GOT3 (cell line): ENCODE measurements around the gene DTD1.

ENCODE experiments used
- DNase-seq: peaks from one replicate; lab custom pipeline; 2025; ENCODE audit warnings: mixed read lengths; lab: John Stamatoyannopoulos, UW

DTD1 gene

DNA sequence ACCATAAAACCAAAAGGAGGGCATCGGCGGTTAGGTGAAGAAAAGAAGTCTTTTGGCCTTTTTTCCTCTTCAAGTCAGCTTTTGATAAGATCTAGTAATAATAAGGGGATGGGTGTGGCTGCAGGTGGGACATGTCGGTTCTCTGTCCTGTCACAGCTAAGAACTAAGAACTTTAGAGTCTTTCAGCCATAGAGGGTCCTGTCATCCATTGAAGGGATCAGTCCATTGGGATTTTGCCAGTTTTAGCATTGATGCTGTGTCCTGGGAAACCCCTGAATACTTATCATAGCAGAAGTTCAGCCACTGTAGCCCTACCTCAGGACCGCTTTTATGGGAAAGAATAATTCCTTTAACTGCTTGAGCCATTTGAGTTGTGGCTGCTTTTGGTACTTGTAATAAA, 207.5 kb downstream of the DTD1 start:
- no peak for DNase-seq

DNA sequence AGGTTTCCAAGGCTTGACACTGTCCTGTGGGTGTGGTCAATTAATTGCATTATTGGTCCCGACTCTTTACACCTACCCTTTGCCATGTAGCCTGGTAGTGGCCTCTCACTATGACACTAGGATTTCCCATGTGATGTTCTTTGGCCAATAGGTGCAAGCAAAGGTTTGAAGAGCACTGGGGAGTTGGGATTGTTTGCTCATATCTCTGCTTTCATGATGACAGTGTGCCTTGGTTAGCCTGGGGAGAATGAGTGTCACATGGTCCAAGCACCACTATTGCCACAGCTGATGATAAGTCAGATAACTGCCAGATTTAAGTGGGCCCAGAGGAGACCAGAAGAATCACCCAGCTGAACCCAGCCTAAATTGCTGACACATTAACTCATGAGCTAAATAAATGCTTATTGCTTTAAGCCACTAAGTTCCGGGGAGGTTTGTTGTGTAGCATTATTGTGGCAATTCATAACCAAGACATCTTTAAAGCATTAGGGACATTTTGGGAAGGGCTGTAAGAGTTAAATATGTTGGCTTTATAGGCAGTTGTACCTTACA, 208.5 kb downstream of the DTD1 start:
- no peak for DNase-seq

GRCh38 chr20:18801516-18801915, 213.7 kb downstream of the DTD1 start:
- DNase-seq, result no peak

DNA sequence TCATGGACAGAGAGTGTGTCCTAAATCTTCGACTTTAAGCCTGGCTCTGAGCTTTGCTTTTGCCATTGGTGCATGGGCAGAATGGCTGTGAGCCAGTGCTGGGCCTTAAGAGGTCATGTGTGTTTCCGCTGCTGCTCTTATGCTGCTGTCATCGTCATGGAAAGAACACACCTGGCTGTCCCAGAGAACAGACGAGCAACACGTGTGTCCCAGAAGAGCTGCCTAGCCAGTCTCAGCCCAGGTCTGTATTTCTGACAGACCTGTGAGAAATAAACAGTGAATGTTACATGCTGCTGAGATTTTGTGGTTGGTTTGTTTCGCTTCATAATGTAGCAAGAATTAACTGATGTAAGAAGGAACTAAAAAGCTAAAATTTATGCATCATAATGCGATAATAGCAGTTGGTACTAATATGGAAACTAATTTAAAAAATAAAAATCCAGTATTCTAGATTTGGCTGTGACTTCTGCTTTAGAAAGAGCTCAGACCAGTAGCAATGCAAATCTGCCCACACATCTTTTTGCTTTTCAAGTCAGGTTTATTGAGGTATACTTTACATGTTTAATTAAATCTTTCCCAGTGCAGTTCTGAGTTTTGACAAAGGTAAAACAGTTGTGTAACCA, 214.3 kb downstream of the DTD1 start:
- DNase-seq, result no peak

DNA sequence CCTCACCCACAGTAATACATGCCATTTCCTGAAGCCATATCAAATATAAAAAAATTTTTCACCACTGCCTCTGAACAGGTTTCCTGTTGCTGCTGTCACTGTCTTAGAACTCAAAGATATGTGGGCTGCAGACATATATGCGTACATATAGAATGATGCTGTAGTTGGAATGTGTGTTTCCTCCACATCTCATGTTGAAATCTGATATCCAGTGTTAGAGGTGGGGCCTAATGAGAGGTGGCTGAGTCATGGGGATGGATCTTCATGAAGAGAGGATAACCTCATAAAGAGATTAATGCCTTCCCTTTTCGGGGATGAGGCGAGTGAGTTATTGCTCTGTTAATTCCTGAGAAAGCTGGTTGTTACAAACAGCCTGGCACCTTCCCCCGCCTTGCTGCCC, 218.0 kb downstream of the DTD1 start:
- no peak for DNase-seq

DNA sequence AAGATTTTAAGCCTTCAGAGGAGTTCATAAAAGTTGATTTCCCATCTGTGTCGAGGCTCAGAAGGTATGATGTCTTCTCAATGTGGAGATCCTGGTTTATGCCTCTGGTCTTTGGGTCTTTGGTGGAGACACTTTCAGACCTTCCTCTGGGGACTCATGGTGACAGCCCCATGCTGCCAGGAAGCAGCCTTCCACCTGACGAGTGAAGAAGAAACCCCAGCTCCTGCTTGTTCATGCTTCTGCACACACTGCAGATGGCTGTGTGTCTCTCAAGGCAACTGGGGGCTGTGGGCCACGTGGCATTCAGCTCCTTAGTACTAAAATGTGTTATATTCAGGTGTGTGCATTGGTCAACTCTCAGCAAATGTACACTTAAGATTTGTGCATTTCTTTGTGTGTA, 220.9 kb downstream of the DTD1 start:
- no peak for DNase-seq

DNA sequence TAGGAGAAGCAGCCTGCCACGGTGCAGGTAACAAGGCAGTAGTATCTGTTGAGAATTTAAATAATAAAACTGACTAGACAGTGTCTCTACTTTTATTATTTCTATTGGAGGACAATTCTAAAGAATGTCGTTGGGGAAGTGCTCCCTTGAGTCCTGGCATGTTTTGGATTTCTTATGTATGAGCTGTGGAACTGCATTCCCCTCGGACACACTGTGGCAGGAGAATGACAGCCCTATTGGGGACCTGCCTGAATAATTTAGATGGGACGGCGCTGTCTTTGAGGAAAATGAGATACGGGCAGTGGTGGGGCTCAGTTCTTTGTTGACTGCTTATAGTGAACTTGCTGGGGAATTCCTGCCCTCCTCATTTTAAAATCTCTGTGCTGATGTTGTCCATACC, 223.3 kb downstream of the DTD1 start:
- no peak for DNase-seq

DNA sequence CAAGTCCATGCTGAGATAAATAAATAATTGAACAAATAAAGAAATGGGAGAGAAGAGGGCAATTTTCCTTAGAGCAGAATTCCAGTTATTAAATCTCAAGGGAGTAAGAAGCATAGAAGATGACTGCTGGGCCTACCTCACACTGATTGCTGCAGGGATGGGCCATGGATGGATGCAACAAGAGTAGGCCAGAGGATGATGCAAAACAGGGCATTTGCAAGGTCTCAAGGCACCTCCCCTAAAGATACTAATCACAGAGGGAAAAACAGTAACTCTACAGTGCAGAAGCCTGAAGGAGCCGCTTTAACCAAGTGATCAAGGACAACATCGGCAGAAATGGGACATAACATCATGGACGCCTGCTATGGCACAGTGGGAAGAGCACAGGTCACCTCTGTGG, 224.1 kb downstream of the DTD1 start:
- no peak for DNase-seq

DNA sequence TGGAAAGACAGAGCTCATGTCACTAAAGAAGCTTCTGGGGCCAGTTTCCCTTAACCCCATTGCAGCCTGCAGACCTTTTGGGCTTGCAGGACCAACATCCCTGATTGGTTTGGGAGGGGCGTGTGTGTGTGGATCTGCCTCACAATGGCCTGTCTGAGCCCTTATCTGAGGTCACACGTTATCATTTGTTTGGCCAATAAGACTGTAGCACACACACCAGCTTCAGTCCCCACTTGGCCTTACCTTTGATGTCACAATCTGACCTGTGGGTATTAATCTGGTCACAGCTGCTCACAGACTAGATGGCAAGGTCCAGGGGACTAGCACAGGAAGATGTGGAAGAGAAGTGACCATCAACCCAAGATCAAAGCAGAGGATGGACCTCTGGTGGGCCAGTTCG, 225.6 kb downstream of the DTD1 start, which contains the start of gene SCP2D1:
Gene SCP2D1, plus strand, starts transcription at position 301 of the 400 bp plus-strand sequence. Its CDS starts 33 bp downstream, at position 334.
- no peak for DNase-seq

- DNase-seq, result no peak
Measured at GRCh38 chr20:18815194-18815942, 227.5 kb downstream of the DTD1 start.
